ENCODE data around the gene WDR70.

The WDR70 gene

DNA sequence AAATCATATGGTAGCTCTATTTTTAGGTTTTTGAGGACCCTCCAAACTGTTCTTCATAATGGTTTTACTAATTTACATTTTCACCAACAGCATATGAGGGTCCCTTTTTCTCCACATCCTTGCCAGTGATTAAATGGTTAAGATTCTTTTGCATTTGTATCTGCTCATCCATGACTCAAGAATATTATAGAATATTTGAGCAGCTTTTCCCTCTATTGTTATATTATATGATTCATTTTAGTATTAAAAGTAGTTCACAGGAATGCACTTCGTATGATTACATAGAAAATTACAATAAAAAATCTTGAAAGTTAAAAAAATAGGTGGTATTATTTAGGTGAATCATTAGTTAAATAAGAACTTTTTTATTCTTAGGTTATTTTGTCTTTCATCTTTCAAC, 140.7 kb downstream of the WDR70 start:
- Histone ChIP-seq H3K79me2 (ENCODE audit: insufficient read depth, low read depth) (no peaks in the 10 kb centered on the region), H3K27me3 (ENCODE audit: insufficient read depth, low read depth) (no peaks in the 10 kb centered on the region), H3K4me2 (no peak overlapping the region), H4K20me1 (ENCODE audit: insufficient read depth) (no peaks in the 10 kb centered on the region), H3K27ac (no peak overlapping the region), H3K9ac (no peak overlapping the region), H3K4me3 (IDR thresholded peaks at IDR 0.05; ENCODE audit: insufficient read depth, low read depth, low read length) (no peak overlapping the region), H2AFZ (ENCODE audit: low read depth) (no peak overlapping the region), H3K4me1 (ENCODE audit: low read depth, poor library complexity, severe bottlenecking) (no peaks in the 10 kb centered on the region), H3K36me3 (ENCODE audit: insufficient read depth) (no peaks in the 10 kb centered on the region; the same call in 1 of the 2 replicates)
- no peak for TF ChIP-seq CTCF (conservative IDR thresholded peaks at IDR 0.05; ENCODE audit: low read depth, low read length)

DNA sequence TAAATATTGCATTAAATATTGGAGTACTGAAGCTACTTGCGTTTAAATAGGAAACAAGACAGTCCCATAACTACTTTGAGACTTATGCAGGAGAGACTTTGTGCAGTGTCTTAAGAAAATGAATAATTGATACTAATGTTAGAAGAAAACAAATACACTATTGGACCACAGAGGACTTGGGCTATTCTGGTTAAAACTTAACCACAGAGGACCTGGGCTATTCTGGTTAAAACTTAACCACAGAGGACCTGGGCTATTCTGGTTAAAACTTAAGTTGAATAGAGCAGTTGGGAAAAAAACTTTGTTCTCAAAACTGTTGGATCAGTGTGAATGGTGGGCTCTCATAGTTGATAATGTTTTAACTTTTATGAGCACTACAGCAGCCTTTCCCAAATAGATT, 141.7 kb downstream of the WDR70 start:
- H4K20me1 ChIP-seq (ENCODE audit: insufficient read depth): no peaks in the 10 kb centered on the region
- H3K36me3 ChIP-seq (ENCODE audit: insufficient read depth): no peaks in the 10 kb centered on the region; the same call in 1 of the 2 replicates
- H3K9ac ChIP-seq: no peak overlapping the region
- no peaks in the 10 kb centered on the region for H3K4me1 ChIP-seq (ENCODE audit: low read depth, poor library complexity, severe bottlenecking)
- no peak overlapping the region for H3K4me3 ChIP-seq (IDR thresholded peaks at IDR 0.05; ENCODE audit: insufficient read depth, low read depth, low read length)
- no peak overlapping the region for H3K27ac ChIP-seq
- no peak overlapping the region for H2AFZ ChIP-seq (ENCODE audit: low read depth)
- no peaks in the 10 kb centered on the region for H3K79me2 ChIP-seq (ENCODE audit: insufficient read depth, low read depth)
- TF ChIP-seq CTCF (conservative IDR thresholded peaks at IDR 0.05; ENCODE audit: low read depth, low read length): no peak
- no peaks in the 10 kb centered on the region for H3K27me3 ChIP-seq (ENCODE audit: insufficient read depth, low read depth)
- H3K4me2 ChIP-seq: no peak overlapping the region

GRCh38 chr5:37532976-37533740, 154.0 kb downstream of the WDR70 start:
- H3K36me3 ChIP-seq (ENCODE audit: insufficient read depth): no peaks in the 10 kb centered on the region
- TF ChIP-seq CTCF (conservative IDR thresholded peaks at IDR 0.05; ENCODE audit: low read depth, low read length): no peak
- H3K4me1 ChIP-seq (ENCODE audit: low read depth, poor library complexity, severe bottlenecking): no peaks in the 10 kb centered on the region
- H3K4me3 ChIP-seq (IDR thresholded peaks at IDR 0.05; ENCODE audit: insufficient read depth, low read depth, low read length): no peak overlapping the region
- H3K27me3 ChIP-seq (ENCODE audit: insufficient read depth, low read depth): no peaks in the 10 kb centered on the region
- H3K27ac ChIP-seq: no peak overlapping the region
- H4K20me1 ChIP-seq (ENCODE audit: insufficient read depth): no peaks in the 10 kb centered on the region
- no peak overlapping the region for H2AFZ ChIP-seq (ENCODE audit: low read depth)
- H3K79me2 ChIP-seq (ENCODE audit: insufficient read depth, low read depth): no peaks in the 10 kb centered on the region
- no peak overlapping the region for H3K4me2 ChIP-seq
- H3K9ac ChIP-seq: no peak overlapping the region

- no peaks in the 10 kb centered on the region for H3K79me2 ChIP-seq (ENCODE audit: insufficient read depth, low read depth)
- no peaks in the 10 kb centered on the region for H3K27me3 ChIP-seq (ENCODE audit: insufficient read depth, low read depth)
- H3K4me2 ChIP-seq: no peak overlapping the region
- H3K9ac ChIP-seq: no peak overlapping the region
- H4K20me1 ChIP-seq (ENCODE audit: insufficient read depth): no peaks in the 10 kb centered on the region
- no peaks in the 10 kb centered on the region for H3K4me1 ChIP-seq (ENCODE audit: low read depth, poor library complexity, severe bottlenecking)
- H3K36me3 ChIP-seq (ENCODE audit: insufficient read depth): no peaks in the 10 kb centered on the region
- H3K27ac ChIP-seq: no peak overlapping the region
- TF ChIP-seq CTCF (conservative IDR thresholded peaks at IDR 0.05; ENCODE audit: low read depth, low read length): no peak
- no peak overlapping the region for H3K4me3 ChIP-seq (IDR thresholded peaks at IDR 0.05; ENCODE audit: insufficient read depth, low read depth, low read length)
- no peak overlapping the region for H2AFZ ChIP-seq (ENCODE audit: low read depth)
These were observed 154.7 kb downstream of the WDR70 start for GRCh38 chr5:37533851-37534250.

Measured in KMS-11 (cell line).